Small intestine (tissue), 7 donors: ENCODE data around the gene ZNF367. TPM values are rescaled to one million over a fixed set of nuclear protein-coding genes. Genes with fewer than 3 reads are reported as not detected.

Experiments used
- DNase-seq, 2 donors: peaks; one replicate each; pipeline versions ENCODE4 v3.0.0 to v3.0.0-alpha.2; 2013
- FAIRE-seq: peaks from 2 replicates; lab custom pipeline; 2012; peaks lifted over from hg19 to GRCh38; lab: Jason Lieb, UNC
- H3K27ac ChIP-seq, 3 donors: one replicate each; pipeline ENCODE4 v1.5.1; 2013; ENCODE audit warnings: low read length in 2 of 3, mild to moderate bottlenecking in 2 of 3, control low read depth in 1 of 3, inconsistent platforms in 1 of 3, low read depth in 1 of 3, moderate library complexity in 1 of 3
- H3K27me3 ChIP-seq, 3 donors: one replicate each; pipeline ENCODE4 v1.6.1; 2013; ENCODE audit warnings: low read length in 3 of 3, inconsistent platforms in 1 of 3; ENCODE audit not compliant: control insufficient read depth in 3 of 3, insufficient read depth in 3 of 3
- H3K36me3 ChIP-seq, 3 donors: one replicate each; pipeline ENCODE4 v1.6.1; 2013; ENCODE audit warnings: low read length in 3 of 3, inconsistent platforms in 1 of 3, low read depth in 1 of 3, mild to moderate bottlenecking in 1 of 3, moderate library complexity in 1 of 3; ENCODE audit not compliant: control insufficient read depth in 3 of 3, insufficient read depth in 2 of 3
- H3K4me1 ChIP-seq, 3 donors: one replicate each; pipeline ENCODE4 v1.6.1; 2013; ENCODE audit warnings: low read length in 2 of 3, inconsistent platforms in 1 of 3, low read depth in 1 of 3, mild to moderate bottlenecking in 1 of 3, moderate library complexity in 1 of 3; ENCODE audit not compliant: control insufficient read depth in 3 of 3, insufficient read depth in 2 of 3
- H3K4me3 ChIP-seq, 3 donors: one replicate each; pipeline ENCODE4 v1.5.1; 2013; ENCODE audit warnings: low read length in 3 of 3, control low read depth in 1 of 3, inconsistent platforms in 1 of 3, low read depth in 1 of 3, mild to moderate bottlenecking in 1 of 3, moderate library complexity in 1 of 3
- H3K9me3 ChIP-seq, 2 donors: one replicate each; pipeline ENCODE4 v1.6.1; 2013; ENCODE audit warnings: low read depth in 1 of 2, low read length in 1 of 2; ENCODE audit not compliant: control insufficient read depth in 2 of 2, insufficient read depth in 1 of 2
- WGBS, 3 donors: extraction: QIAGEN DNeasy Blood & Tissue Kit; methylation state at CpG; one replicate each; pipeline ENCODE4 v1.1.7; 2013; 5-methylcytosine and 5-hydroxymethylcytosine counted together
- polyA plus RNA-seq, 4 donors: library from polyadenylated mRNA; stranded (reverse) in 3 of 4; unstranded in 1 of 4; fragments of 200-250 nt in 3 of 4; fragments of 120-200 nt in 1 of 4; gene quantifications; one replicate each; pipeline versions ENCODE4 v1.2.1 to v1.2.3, GENCODE V29; 2013
- donor health status: healthy with polysubstance abuse.
- donor health status: control.
- donor health status: control.
- donor health status: Bipolar disorder and iron deficiency.
- donor health status: healthy.

The ZNF367 gene
- polyA plus RNA-seq, 4 donors, result 0.54 to 6.8 (median 3.0) TPM

GRCh38 chr9:96459268-96460007 is 41.3 kb upstream of the ZNF367 start:
- FAIRE-seq, result no peak
- Histone ChIP-seq H3K27ac (no peak overlapping the region), H3K27me3 (no peaks in the 10 kb centered on the region), H3K36me3 (peaks cover 0 to 2% (median 2%) of the 10 kb centered on the region in 3 donors), H3K4me3 (no peak overlapping the region), H3K4me1 (no peaks in the 10 kb centered on the region), H3K9me3 (no peaks in the 10 kb centered on the region)
- 96 to 97% (median 97%) methylated on average over 7 of the region's 7 CpGs for WGBS, 3 donors
- DNase-seq, result no peak

GRCh38 chr9:96458226-96458625 is 40.1 kb upstream of the ZNF367 start:
- H3K27ac ChIP-seq, result no peak overlapping the region
- H3K4me1 ChIP-seq, result no peaks in the 10 kb centered on the region
- H3K9me3 ChIP-seq, result no peaks in the 10 kb centered on the region
- no peak for DNase-seq
- 94 to 96% (median 94%) methylated on average over 8 of the region's 8 CpGs for WGBS, 3 donors
- no peak for FAIRE-seq
- peaks cover 0 to 2% (median 2%) of the 10 kb centered on the region in 3 donors for H3K36me3 ChIP-seq
- no peaks in the 10 kb centered on the region for H3K27me3 ChIP-seq
- H3K4me3 ChIP-seq, result no peak overlapping the region

- WGBS, 3 donors, result 86 to 95% (median 92%) methylated on average over 4 of the region's 4 CpGs
- no peak for DNase-seq
- H3K27me3 ChIP-seq, result no peaks in the 10 kb centered on the region
- H3K4me1 ChIP-seq, result no peaks in the 10 kb centered on the region
- no peak for FAIRE-seq
- H3K9me3 ChIP-seq, result no peaks in the 10 kb centered on the region
- H3K4me3 ChIP-seq, result no peak overlapping the region
- H3K27ac ChIP-seq, result no peak overlapping the region
- H3K36me3 ChIP-seq, result peaks cover 0 to 2% (median 2%) of the 10 kb centered on the region in 3 donors
These were observed 39.1 kb upstream of the ZNF367 start for GRCh38 chr9:96457266-96457665.

GRCh38 chr9:96453625-96454024 is 35.5 kb upstream of the ZNF367 start:
- H3K36me3 ChIP-seq, result peaks cover 0 to 2% (median 0%) of the 10 kb centered on the region in 3 donors
- WGBS, 3 donors, result 38 to 73% (median 69%) methylated on average over 2 of the region's 2 CpGs
- H3K4me1 ChIP-seq, result peaks cover 0 to 11% (median 0%) of the 10 kb centered on the region in 3 donors
- H3K9me3 ChIP-seq, result no peaks in the 10 kb centered on the region
- H3K27ac ChIP-seq, result no peak overlapping the region
- H3K4me3 ChIP-seq, result no peak overlapping the region
- DNase-seq, result peak; percentile 14 to 20
- peaks cover 0 to 16% (median 0%) of the 10 kb centered on the region in 3 donors for H3K27me3 ChIP-seq
- FAIRE-seq, result no peak

DNA sequence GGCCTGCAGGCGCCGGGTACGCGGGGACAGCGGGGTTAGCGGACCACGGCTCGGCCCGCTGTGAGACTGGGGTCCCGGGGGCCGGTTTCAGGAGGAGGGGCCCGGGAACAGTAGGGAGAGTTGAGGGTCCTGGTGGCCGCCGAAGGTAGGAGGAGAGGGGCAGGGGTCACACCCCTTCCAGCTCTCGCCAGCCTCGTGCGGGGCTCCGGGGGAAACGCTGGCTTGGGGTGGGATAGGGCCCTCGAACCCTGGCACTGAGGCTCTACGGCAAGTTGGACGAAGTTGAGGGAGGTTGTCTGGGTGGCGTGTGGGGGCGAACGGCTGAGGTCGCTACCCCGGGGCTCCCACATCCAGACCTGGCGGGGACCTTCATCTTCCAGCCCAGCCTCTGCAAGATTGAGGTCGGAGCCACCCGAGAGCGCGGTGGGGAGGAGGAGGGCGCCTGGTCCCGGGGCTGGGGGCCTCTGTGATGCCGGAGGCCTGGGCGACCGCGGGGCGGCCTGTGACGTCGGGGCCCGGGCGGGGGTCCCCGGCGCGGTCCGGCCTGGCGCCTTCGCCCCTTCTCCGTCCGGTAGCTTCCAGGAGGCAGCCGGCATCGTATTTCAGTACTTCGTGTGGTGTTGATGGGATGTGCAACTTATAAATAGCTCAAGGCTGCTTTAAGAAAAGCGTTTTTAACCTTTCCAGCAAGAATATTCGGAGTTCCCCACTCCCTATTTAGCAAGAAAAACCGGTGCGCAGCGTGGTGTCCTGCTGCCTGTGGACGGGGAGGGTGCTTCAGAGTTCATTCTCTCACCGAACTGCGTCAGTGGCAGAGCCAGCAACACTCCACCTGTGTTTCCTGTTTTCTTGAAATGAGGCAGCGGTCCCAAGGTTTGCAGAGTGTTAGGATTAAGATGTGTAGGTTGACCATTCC is 32.7 kb upstream of the ZNF367 start:
- 1 to 2% (median 2%) methylated on average over 54 to 63 of the region's 63 CpGs for WGBS, 3 donors

GRCh38 chr9:96449845-96450612 is 31.9 kb upstream of the ZNF367 start, which contains the start of gene HABP4:
TSS of gene HABP4 (plus strand) at chr9:96450169. CDS start at chr9:96450280, 111 bp downstream.
- Histone ChIP-seq H3K36me3 (no peaks in the 10 kb centered on the region), H3K9me3 (no peaks in the 10 kb centered on the region), H3K27me3 (peaks cover 0 to 24% (median 0%) of the 10 kb centered on the region in 3 donors), H3K4me1 (peaks cover 0 to 11% (median 0%) of the 10 kb centered on the region in 3 donors), H3K4me3 (peak within 1 kb of the TSS; percentile 51 to 60 (median 60)), H3K27ac (peak within 1 kb of the TSS; percentile 28 to 92 (median 66))
- FAIRE-seq (no peak), DNase-seq (peak; percentile 94 to 97)
- WGBS, 3 donors, result 0 to 1% (median 0%) methylated on average over 66 to 108 of the region's 108 CpGs

More for the DNA sequence above, 32.7 kb upstream of the ZNF367 start:
- FAIRE-seq, result no peak
- no peaks in the 10 kb centered on the region for H3K36me3 ChIP-seq
- peaks cover 0 to 11% (median 0%) of the 10 kb centered on the region in 3 donors for H3K4me1 ChIP-seq
- DNase-seq, result peak; percentile 50 to 57
- peak overlapping the region in 2 of 3 donors; percentile 28 to 92 for H3K27ac ChIP-seq
- peak overlapping the region; percentile 49 to 60 (median 60) for H3K4me3 ChIP-seq
- H3K9me3 ChIP-seq, result no peaks in the 10 kb centered on the region
- H3K27me3 ChIP-seq, result peaks cover 0 to 24% (median 0%) of the 10 kb centered on the region in 3 donors

GRCh38 chr9:96449523-96449844 is 31.3 kb upstream of the ZNF367 start:
- no peak for DNase-seq
- 0 to 1% (median 1%) methylated on average over 7 of the region's 7 CpGs for WGBS, 3 donors
- Histone ChIP-seq H3K27me3 (peaks cover 0 to 24% (median 0%) of the 10 kb centered on the region in 3 donors), H3K4me1 (peaks cover 0 to 11% (median 0%) of the 10 kb centered on the region in 3 donors), H3K4me3 (peak overlapping the region in 2 of 3 donors; percentile 13 to 51), H3K9me3 (no peaks in the 10 kb centered on the region), H3K36me3 (no peaks in the 10 kb centered on the region), H3K27ac (peak overlapping the region in 2 of 3 donors; percentile 28 to 40)
- no peak for FAIRE-seq
